Measurements from ENCODE around the gene CFAP299. TPM values are rescaled to one million over a fixed set of nuclear protein-coding genes. Genes with fewer than 3 reads are reported as not detected.

Gene CFAP299
- total and polyA plus RNA-seq, 2 donors (not counting 3 experiments of a cell fraction or from before 2014, with no cell fraction given), result not detected

GRCh38 chr4:80307183-80307735 is 28.3 kb upstream of the CFAP299 start:
- peaks cover 14% of the 10 kb centered on the region for H3K4me1 ChIP-seq (ENCODE audit: control insufficient read depth, extremely low read depth, insufficient read depth, low read length)
- intact Hi-C loops (cut with micrococcal nuclease), result loop anchor here (5.0 kb wide), 1 partner anchor 70 kb away; no protein-coding TSS in a partner anchor
- H3K27me3 ChIP-seq (ENCODE audit: control insufficient read depth in 2 of 2, insufficient read depth in 2 of 2, low read length in 2 of 2), result no peaks in the 10 kb centered on the region

More at GRCh38 chr4:80307183-80307735, 28.3 kb upstream of the CFAP299 start:
- DNase-seq (ENCODE audit: low read depth, low spot score), result peak; percentile 22
- Histone ChIP-seq H3K4me2 (ENCODE audit: insufficient read depth, low read length) (no peak overlapping the region), H3K27ac (ENCODE audit: insufficient read depth, low read depth, low read length) (peak overlapping the region; percentile 20), H3K79me2 (ENCODE audit: control insufficient read depth, insufficient read depth, low read length) (no peaks in the 10 kb centered on the region), H3K36me3 (ENCODE audit: control insufficient read depth in 2 of 2, extremely low read depth in 1 of 2, insufficient read depth in 2 of 2, low read length in 2 of 2) (no peaks in the 10 kb centered on the region), H3K9me3 (replicated peaks; ENCODE audit: control insufficient read depth, insufficient read depth, low read length) (no peaks in the 10 kb centered on the region), H3K9me1 (replicated peaks; ENCODE audit: control insufficient read depth, extremely low read depth, insufficient read depth, low read length) (no peaks in the 10 kb centered on the region), H3K9ac (replicated peaks; ENCODE audit: extremely low read depth, insufficient read depth, low read length) (no peak overlapping the region), H4K20me1 (replicated peaks; ENCODE audit: control insufficient read depth, extremely low read depth, insufficient read depth, low read length) (no peaks in the 10 kb centered on the region), H3K4me3 (replicated peaks in 1 of 3; ENCODE audit: insufficient read depth in 1 of 3, low read depth in 1 of 3, low read length in 3 of 3) (no peak overlapping the region), H2AFZ (ENCODE audit: low read depth, low read length) (no peak overlapping the region)
- peak; percentile 37 for FAIRE-seq
- ChIA-PET CTCF (interaction anchor here (1.0 to 1.9 kb wide), 5 partner anchors 16 to 94 kb away, joined by 3 to 12 read pairs (median 3); partner anchors contain the start of genes CFAP299 and FGF5), POLR2A (interaction anchor here (1.2 to 1.4 kb wide), 2 partner anchors 41 to 69 kb away, joined by 3 to 6 read pairs; partner anchors contain the start of gene FGF5)
- no TSS peak for BruUV-seq (replicated peaks)
- TF ChIP-seq JUN (IDR thresholded peaks at IDR 0.05; ENCODE audit: borderline replicate concordance, insufficient read depth, insufficient read length, low read depth), result peak; percentile 10
- no peak for TF ChIP-seq EZH2 (IDR thresholded peaks at IDR 0.05; ENCODE audit: borderline replicate concordance, low read depth, low read length, severe bottlenecking)
- TF ChIP-seq POLR2A (IDR thresholded peaks at IDR 0.05; ENCODE audit: low read depth, low read length), result no peak
- TF ChIP-seq CTCF (IDR thresholded peaks at IDR 0.05; ENCODE audit: extremely low read depth in 1 of 2, insufficient read depth in 1 of 2, low read depth in 1 of 2, low read length in 2 of 2), result no peak
- no peak for TF ChIP-seq POLR2AphosphoS5 (IDR thresholded peaks at IDR 0.05; ENCODE audit: insufficient read depth, low read depth, low read length)
- dilution Hi-C loops (cut with MboI; ENCODE audit: extremely low pct_ligation_motif_present, low sequenced_read_pairs), result no loop called here

All from endothelial cell of umbilical vein (primary cell).